NOMO-1 (cell line): Measurements from ENCODE around the gene PLA2G3.

Experiments
- DNase-seq, 2 experiments: peaks; one replicate each; lab custom pipeline; 2025; ENCODE audit not compliant: unreplicated experiment in 2 of 2; lab: John Stamatoyannopoulos, UW

The PLA2G3 gene

DNA sequence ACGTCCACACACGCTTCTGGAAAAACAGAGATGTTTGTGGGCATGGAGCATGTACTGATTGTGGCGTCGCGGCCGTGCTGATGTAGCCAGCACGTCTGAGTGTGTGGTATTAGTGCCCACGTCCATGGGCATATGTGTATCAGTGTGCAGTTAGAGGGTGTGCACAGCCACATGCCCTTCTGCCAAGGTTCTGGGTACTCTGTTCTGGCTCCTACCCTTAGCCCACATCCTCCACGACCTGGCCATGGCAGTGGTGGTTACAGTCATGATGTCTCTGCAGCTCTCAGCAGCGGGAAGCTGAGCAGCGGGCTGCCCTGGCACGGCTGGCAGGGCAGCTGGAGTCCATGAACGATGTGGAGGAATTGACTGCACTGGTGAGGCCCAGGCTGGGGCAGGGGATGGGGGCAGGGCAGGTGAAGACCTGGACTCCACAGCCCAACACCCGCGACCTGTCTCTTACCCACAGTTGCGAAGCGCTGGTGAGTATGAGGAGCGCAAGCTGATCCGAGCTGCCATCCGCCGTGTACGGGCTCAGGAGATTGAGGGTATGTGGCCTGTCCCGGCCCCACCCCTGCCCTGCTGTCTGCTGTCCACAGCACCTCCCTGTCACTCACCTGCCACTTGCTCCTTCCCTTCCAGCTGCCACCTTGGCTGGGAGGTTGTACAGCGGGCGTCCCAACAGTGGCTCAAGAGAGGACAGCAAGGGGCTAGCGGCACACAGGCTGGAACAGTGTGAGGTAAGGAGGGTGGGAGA lies 51.9 kb downstream of the PLA2G3 start:
- no peak for DNase-seq

DNA sequence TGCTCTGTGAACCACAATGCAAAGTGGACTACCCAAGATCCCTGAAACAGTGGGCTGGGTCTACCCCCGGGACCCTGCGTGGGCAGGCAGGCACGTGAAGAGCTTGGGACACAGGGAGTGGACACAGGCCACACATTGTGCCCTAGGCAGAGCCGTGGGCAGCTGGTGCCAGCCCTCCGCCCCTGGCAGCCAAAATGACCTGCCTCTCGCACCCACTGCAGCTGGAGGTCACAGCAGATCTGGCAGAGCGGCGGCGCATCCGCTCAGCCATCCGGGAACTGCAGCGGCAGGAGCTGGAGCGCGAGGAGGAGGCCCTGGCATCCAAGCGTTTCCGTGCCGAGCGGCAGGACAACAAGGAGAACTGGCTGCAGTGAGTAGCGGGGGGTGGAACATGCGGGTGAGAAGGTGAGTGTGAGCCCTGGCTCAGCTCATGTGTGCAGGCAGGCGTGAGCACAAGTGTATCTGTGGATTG lies 52.5 kb downstream of the PLA2G3 start:
- no peak for DNase-seq

DNA sequence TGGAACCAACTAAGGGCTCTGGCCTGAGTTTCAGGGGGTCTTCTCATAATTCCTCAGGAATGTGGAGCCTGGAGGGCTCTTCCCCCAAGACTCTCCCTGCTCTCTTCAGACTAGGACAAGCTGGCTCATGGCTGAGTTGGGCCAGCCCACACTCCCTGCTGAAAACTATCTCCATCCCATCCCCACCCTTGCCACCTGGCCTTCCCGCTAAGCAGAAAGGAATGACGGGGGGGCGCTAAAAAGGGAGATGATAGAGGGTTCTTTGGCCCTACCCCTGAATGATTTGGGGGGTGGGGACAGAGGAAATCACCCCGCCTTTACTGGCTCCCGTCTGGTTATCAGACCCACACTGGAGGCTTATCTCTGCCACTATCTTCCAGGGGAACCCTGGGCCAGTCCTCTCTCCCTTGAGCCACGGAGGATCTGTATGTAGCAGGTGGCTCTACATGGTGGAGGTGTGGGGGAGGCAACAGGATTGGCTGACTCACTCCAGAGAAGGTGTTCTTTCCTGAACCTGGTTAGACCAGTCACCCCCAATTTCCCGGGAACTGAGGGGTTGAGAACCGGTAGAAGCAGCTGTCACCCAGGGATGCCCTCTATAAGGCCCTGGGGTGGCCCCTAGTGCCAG lies 53.5 kb downstream of the PLA2G3 start:
- DNase-seq: no peak

DNA sequence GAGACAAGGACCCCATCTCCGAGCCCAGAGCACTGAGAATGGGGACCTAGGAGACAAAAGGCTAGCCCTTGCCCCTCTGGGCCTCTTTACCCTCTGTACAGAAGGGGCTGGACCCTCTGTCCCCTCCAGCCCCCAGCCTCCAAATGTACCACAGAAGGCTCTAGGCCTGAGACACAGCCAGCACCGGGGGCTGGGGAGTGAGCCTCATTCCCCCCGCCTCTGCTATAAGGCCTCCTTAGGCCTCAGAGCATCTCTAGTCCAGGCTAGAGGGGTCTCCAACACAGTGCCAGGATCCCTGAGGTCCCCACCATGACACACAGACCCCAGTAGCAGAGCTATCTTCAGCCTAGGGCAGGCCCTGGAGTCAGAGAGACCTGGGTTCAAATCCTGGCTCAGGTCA lies 54.4 kb downstream of the PLA2G3 start:
- no peak for DNase-seq

DNA sequence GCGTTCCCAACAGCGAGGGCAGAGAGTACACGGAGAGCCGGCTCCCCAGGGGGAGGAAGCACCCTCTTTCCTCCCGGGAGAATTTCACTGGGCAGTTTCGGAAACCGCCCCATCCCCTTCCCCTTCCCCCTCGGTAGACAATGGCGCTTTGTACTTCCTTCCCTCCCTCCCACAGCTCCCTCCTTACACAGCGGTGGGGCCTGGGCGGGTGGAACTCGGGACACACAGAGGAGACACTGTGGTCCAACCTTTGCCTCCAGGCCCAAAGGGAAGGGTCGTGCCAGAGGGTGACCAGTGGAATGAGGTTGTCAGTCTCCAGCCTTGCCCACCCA lies 54.8 kb downstream of the PLA2G3 start:
- DNase-seq: no peak

DNA sequence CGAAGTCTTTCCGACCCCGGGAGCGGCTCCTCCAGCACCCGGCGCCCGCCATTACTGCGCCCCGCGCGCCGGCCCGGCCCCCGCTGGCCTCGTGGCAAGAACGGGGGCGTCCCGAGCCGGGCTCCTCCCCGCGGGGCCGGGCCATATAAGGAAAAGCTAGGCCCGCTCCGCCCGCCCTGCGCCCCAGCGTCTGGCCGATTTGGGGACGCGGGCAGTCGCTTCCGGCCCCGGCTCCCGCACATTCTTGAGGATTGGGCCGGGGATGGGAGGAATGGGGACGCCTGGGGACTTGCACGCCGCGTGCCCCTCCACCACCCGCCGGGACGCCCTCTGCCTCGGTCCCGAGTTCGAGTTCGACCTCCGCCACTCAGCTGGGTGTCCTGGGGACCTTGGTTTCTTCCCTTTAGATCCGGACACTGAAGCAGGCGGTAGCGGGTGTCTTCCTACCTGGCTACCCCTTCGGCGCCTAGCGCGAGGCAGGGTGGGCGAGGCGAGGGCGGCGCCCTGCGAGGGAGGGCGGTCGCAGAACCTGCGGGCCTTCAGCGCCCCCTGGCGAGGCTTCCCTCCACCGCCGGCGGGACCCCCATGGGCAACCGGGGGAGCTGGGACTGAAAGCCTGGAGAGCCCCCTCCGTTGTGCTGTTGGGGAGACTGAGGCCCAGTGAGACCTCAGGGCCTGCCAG lies 55.4 kb downstream of the PLA2G3 start:
- DNase-seq: peak; percentile 77 to 88
